ENCODE results near the gene WDR7.

The WDR7 gene

DNA sequence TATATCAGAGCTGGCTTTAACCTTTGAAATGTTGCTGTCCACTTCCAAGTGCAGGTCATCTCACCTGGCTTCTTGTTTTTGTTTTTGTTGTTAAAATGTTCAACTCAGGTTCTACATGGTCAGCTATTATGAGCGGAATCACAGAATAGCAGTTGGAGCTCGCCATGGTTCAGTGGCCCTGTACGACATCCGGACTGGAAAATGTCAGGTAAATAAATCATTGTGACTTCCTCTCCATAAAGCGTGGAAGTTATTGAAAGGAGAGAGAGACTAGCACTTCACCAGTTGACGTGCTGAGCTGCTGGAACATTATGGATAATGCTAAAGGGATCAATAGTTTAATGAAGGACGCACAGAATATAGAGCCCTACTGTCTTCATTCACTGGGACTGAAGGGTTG, 311.2 kb downstream of the WDR7 start:
- no peak overlapping the region for H3K23ac ChIP-seq (ENCODE audit: low read length in 2 of 2)
- H3K4me2 ChIP-seq (ENCODE audit: low read length, poor library complexity, severe bottlenecking): no peak overlapping the region
- no peak overlapping the region for H3K18ac ChIP-seq (ENCODE audit: low read depth in 1 of 2, low read length in 2 of 2)
- 81% methylated on average over 7 of the region's 7 CpGs for WGBS
- peaks cover 3% of the 10 kb centered on the region for H3K4me1 ChIP-seq (ENCODE audit: control insufficient read depth, insufficient read depth, low read depth, low read length)
- H2BK5ac ChIP-seq (ENCODE audit: low read depth, low read length, poor library complexity, severe bottlenecking): no peak overlapping the region
- H3K79me1 ChIP-seq (replicated peaks; ENCODE audit: low read length, poor library complexity, severe bottlenecking): no peaks in the 10 kb centered on the region
- H4K8ac ChIP-seq (ENCODE audit: low read length): no peak overlapping the region
- H3K4me3 ChIP-seq (ENCODE audit: insufficient read depth in 1 of 2, low read depth in 1 of 2, low read length in 2 of 2): no peak overlapping the region
- H3K27me3 ChIP-seq (ENCODE audit: control insufficient read depth in 1 of 2, insufficient read depth in 1 of 2, low read length in 2 of 2): no peaks in the 10 kb centered on the region
- H3K9me3 ChIP-seq (ENCODE audit: control insufficient read depth, low read length): no peaks in the 10 kb centered on the region
- no peak overlapping the region for H3K27ac ChIP-seq (ENCODE audit: low read length, poor library complexity, severe bottlenecking)
- H2BK15ac ChIP-seq (ENCODE audit: low read depth, poor library complexity, severe bottlenecking): no peak overlapping the region
- H3K9ac ChIP-seq (ENCODE audit: low read length): no peak overlapping the region
- H4K91ac ChIP-seq (ENCODE audit: low read length): no peak overlapping the region
- DNase-seq: no peak
- no peak overlapping the region for H2BK12ac ChIP-seq (ENCODE audit: low read length in 2 of 2)
- H2AFZ ChIP-seq (ENCODE audit: low read depth, low read length): no peak overlapping the region
- no peak overlapping the region for H3K14ac ChIP-seq (ENCODE audit: low read length in 2 of 2)
- H3K4ac ChIP-seq (ENCODE audit: low read depth in 1 of 2, low read length in 2 of 2): no peak overlapping the region
- no peak overlapping the region for H2BK120ac ChIP-seq (ENCODE audit: low read depth, low read length)
- H2AK5ac ChIP-seq (ENCODE audit: low read length, severe bottlenecking): no peak overlapping the region
- H3K36me3 ChIP-seq (ENCODE audit: control insufficient read depth in 1 of 2, insufficient read depth in 2 of 2, low read depth in 1 of 2, low read length in 2 of 2): peaks cover 0 to 6% of the 10 kb centered on the region in 2 experiments

DNA sequence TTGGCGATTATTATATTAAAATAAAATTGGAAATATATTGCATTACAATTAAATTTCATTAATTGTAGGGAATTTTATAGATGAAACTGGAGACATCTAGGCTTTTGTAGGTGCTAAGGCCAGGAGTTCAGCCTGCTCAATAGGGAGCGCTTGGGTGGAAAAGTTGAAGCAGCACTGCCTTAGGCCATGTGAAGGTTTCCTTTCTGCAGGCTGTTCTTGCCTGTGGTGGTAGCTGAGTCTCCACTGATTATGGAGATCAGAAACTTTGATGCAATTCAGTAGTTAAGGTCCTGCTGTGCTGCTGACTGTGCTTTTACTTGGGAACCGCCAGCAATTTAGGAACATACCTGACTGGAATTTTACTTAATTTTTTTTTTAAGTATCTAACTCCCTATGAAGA, 315.9 kb downstream of the WDR7 start:
- Histone ChIP-seq H3K4ac (ENCODE audit: low read depth in 1 of 2, low read length in 2 of 2) (no peak overlapping the region), H4K8ac (ENCODE audit: low read length) (no peak overlapping the region), H3K27me3 (ENCODE audit: control insufficient read depth in 1 of 2, insufficient read depth in 1 of 2, low read length in 2 of 2) (no peaks in the 10 kb centered on the region), H4K91ac (ENCODE audit: low read length) (no peak overlapping the region), H2BK12ac (ENCODE audit: low read length in 2 of 2) (no peak overlapping the region), H3K9me3 (ENCODE audit: control insufficient read depth, low read length) (no peaks in the 10 kb centered on the region), H3K79me1 (replicated peaks; ENCODE audit: low read length, poor library complexity, severe bottlenecking) (no peaks in the 10 kb centered on the region), H3K27ac (ENCODE audit: low read length, poor library complexity, severe bottlenecking) (no peak overlapping the region), H3K4me1 (ENCODE audit: control insufficient read depth, insufficient read depth, low read depth, low read length) (peaks cover 1% of the 10 kb centered on the region), H2AK5ac (ENCODE audit: low read length, severe bottlenecking) (no peak overlapping the region), H3K9ac (ENCODE audit: low read length) (no peak overlapping the region), H2AFZ (ENCODE audit: low read depth, low read length) (no peak overlapping the region), H3K23ac (ENCODE audit: low read length in 2 of 2) (no peak overlapping the region), H3K4me2 (ENCODE audit: low read length, poor library complexity, severe bottlenecking) (no peak overlapping the region), H2BK120ac (ENCODE audit: low read depth, low read length) (no peak overlapping the region), H2BK15ac (ENCODE audit: low read depth, poor library complexity, severe bottlenecking) (no peak overlapping the region), H3K18ac (ENCODE audit: low read depth in 1 of 2, low read length in 2 of 2) (no peak overlapping the region), H3K4me3 (ENCODE audit: insufficient read depth in 1 of 2, low read depth in 1 of 2, low read length in 2 of 2) (no peak overlapping the region), H3K36me3 (ENCODE audit: control insufficient read depth in 1 of 2, insufficient read depth in 2 of 2, low read depth in 1 of 2, low read length in 2 of 2) (peaks cover 0 to 4% of the 10 kb centered on the region in 2 experiments), H2BK5ac (ENCODE audit: low read depth, low read length, poor library complexity, severe bottlenecking) (no peak overlapping the region), H3K14ac (ENCODE audit: low read length in 2 of 2) (no peak overlapping the region)
- no peak for DNase-seq
- WGBS: 88% methylated on average over 1 of the region's 3 CpGs

DNA sequence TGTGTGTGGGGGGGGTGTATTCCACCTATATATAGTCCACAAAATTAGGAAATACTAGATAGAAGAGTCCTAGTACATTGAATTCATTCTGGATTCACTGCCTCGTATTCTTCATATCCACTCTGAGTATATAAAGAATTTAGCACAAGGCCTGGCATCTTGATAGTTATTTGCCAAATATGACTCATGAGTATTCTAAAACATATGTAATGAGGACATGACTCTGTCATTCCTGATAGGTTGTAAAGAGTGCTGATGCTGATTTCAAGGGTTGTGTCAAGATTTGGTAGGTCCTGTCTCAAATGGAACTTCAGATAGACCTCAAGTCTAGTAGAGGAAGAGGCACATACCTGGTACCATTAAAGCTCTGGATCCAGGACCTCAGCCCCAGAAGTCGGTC, 322.3 kb downstream of the WDR7 start:
- H3K36me3 ChIP-seq (ENCODE audit: control insufficient read depth in 1 of 2, insufficient read depth in 2 of 2, low read depth in 1 of 2, low read length in 2 of 2): no peaks in the 10 kb centered on the region
- no peak overlapping the region for H2BK12ac ChIP-seq (ENCODE audit: low read length in 2 of 2)
- no peaks in the 10 kb centered on the region for H3K79me1 ChIP-seq (replicated peaks; ENCODE audit: low read length, poor library complexity, severe bottlenecking)
- no peak overlapping the region for H3K14ac ChIP-seq (ENCODE audit: low read length in 2 of 2)
- H3K27ac ChIP-seq (ENCODE audit: low read length, poor library complexity, severe bottlenecking): no peak overlapping the region
- 100% methylated on average over 1 of the region's 2 CpGs for WGBS
- no peak overlapping the region for H3K4me2 ChIP-seq (ENCODE audit: low read length, poor library complexity, severe bottlenecking)
- no peak overlapping the region for H2BK120ac ChIP-seq (ENCODE audit: low read depth, low read length)
- no peak overlapping the region for H2AFZ ChIP-seq (ENCODE audit: low read depth, low read length)
- H2AK5ac ChIP-seq (ENCODE audit: low read length, severe bottlenecking): no peak overlapping the region
- no peak overlapping the region for H3K23ac ChIP-seq (ENCODE audit: low read length in 2 of 2)
- no peaks in the 10 kb centered on the region for H3K9me3 ChIP-seq (ENCODE audit: control insufficient read depth, low read length)
- H3K4ac ChIP-seq (ENCODE audit: low read depth in 1 of 2, low read length in 2 of 2): no peak overlapping the region
- no peak overlapping the region for H2BK5ac ChIP-seq (ENCODE audit: low read depth, low read length, poor library complexity, severe bottlenecking)
- DNase-seq: no peak
- H2BK15ac ChIP-seq (ENCODE audit: low read depth, poor library complexity, severe bottlenecking): no peak overlapping the region
- no peak overlapping the region for H3K4me3 ChIP-seq (ENCODE audit: insufficient read depth in 1 of 2, low read depth in 1 of 2, low read length in 2 of 2)
- H3K9ac ChIP-seq (ENCODE audit: low read length): no peak overlapping the region
- H3K18ac ChIP-seq (ENCODE audit: low read depth in 1 of 2, low read length in 2 of 2): no peak overlapping the region
- peaks cover 1% of the 10 kb centered on the region for H3K4me1 ChIP-seq (ENCODE audit: control insufficient read depth, insufficient read depth, low read depth, low read length)
- no peak overlapping the region for H4K8ac ChIP-seq (ENCODE audit: low read length)
- H3K27me3 ChIP-seq (ENCODE audit: control insufficient read depth in 1 of 2, insufficient read depth in 1 of 2, low read length in 2 of 2): no peaks in the 10 kb centered on the region
- no peak overlapping the region for H4K91ac ChIP-seq (ENCODE audit: low read length)

DNA sequence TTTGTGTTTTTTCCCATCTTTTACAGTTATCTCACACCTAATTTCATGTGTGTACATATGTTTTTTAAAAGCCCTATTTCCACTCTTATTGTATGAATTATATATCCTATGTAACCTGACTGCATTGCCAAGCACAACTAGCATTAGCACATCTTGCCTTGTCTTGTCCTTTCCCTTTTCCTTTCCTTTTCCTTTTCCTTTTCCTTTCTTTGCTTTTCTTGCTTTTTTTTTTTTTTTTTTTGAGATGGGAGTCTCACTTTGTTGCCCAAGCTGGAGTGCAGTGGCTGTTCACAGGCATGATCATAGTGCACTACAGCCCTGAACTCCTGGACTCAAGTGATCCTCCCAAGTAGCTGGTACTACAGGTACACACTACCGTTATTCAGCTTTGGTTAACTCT, 323.0 kb downstream of the WDR7 start:
- H3K4me1 ChIP-seq (ENCODE audit: control insufficient read depth, insufficient read depth, low read depth, low read length): peaks cover 1% of the 10 kb centered on the region
- H2AFZ ChIP-seq (ENCODE audit: low read depth, low read length): no peak overlapping the region
- H2BK5ac ChIP-seq (ENCODE audit: low read depth, low read length, poor library complexity, severe bottlenecking): no peak overlapping the region
- no peak overlapping the region for H2BK12ac ChIP-seq (ENCODE audit: low read length in 2 of 2)
- H3K23ac ChIP-seq (ENCODE audit: low read length in 2 of 2): no peak overlapping the region
- no peak overlapping the region for H3K27ac ChIP-seq (ENCODE audit: low read length, poor library complexity, severe bottlenecking)
- H3K27me3 ChIP-seq (ENCODE audit: control insufficient read depth in 1 of 2, insufficient read depth in 1 of 2, low read length in 2 of 2): no peaks in the 10 kb centered on the region
- no peak overlapping the region for H2BK15ac ChIP-seq (ENCODE audit: low read depth, poor library complexity, severe bottlenecking)
- H2AK5ac ChIP-seq (ENCODE audit: low read length, severe bottlenecking): no peak overlapping the region
- DNase-seq: no peak
- no peaks in the 10 kb centered on the region for H3K79me1 ChIP-seq (replicated peaks; ENCODE audit: low read length, poor library complexity, severe bottlenecking)
- H2BK120ac ChIP-seq (ENCODE audit: low read depth, low read length): no peak overlapping the region
- no peaks in the 10 kb centered on the region for H3K36me3 ChIP-seq (ENCODE audit: control insufficient read depth in 1 of 2, insufficient read depth in 2 of 2, low read depth in 1 of 2, low read length in 2 of 2)
- H3K4me3 ChIP-seq (ENCODE audit: insufficient read depth in 1 of 2, low read depth in 1 of 2, low read length in 2 of 2): no peak overlapping the region
- H3K4ac ChIP-seq (ENCODE audit: low read depth in 1 of 2, low read length in 2 of 2): no peak overlapping the region
- 100% methylated on average over 1 of the region's 1 CpG for WGBS
- no peaks in the 10 kb centered on the region for H3K9me3 ChIP-seq (ENCODE audit: control insufficient read depth, low read length)
- H3K4me2 ChIP-seq (ENCODE audit: low read length, poor library complexity, severe bottlenecking): no peak overlapping the region
- H4K91ac ChIP-seq (ENCODE audit: low read length): no peak overlapping the region
- H3K14ac ChIP-seq (ENCODE audit: low read length in 2 of 2): no peak overlapping the region
- H3K9ac ChIP-seq (ENCODE audit: low read length): no peak overlapping the region
- H3K18ac ChIP-seq (ENCODE audit: low read depth in 1 of 2, low read length in 2 of 2): no peak overlapping the region
- no peak overlapping the region for H4K8ac ChIP-seq (ENCODE audit: low read length)

All from mesenchymal stem cell (in vitro differentiated cells and primary cell).